MCF 10A (cell line): ENCODE data around the gene FGGY. TPM values are rescaled to one million over a fixed set of nuclear protein-coding genes. Genes with fewer than 3 reads are reported as not detected.

Experiments
- BruUV-seq: library from RNA; stranded (reverse); fragments of 400-500 nt; replicated peaks from 2 replicates; lab custom pipeline; 2021; lab: Mats Ljungman, UMichigan
- CTCF ChIA-PET: fragments of 300-600 bp; sonication (Branson Sonifier 250); formaldehyde crosslinking; extraction: SDS; loops from one replicate; lab custom pipeline; 2021; ENCODE audit warnings: antibody characterized with exemption, inconsistent platforms; lab: Yijun Ruan, JAX
- POLR2A ChIA-PET: fragments of 300-600, 350-650 bp; sonication (Branson Sonifier 250); formaldehyde crosslinking; extraction: SDS; loops from one replicate; lab custom pipeline; 2020; ENCODE audit warnings: antibody characterized with exemption, inconsistent platforms; lab: Yijun Ruan, JAX
- DNase-seq: peaks from one replicate; pipeline ENCODE4 v3.0.0-alpha.2; 2018; ENCODE audit not compliant: unreplicated experiment
- H3K27ac Mint-ChIP-seq: one replicate; pipeline ENCODE4 v1.8.0; 2022; ENCODE audit warnings: mild to moderate bottlenecking, low read depth, mixed read lengths; ENCODE audit not compliant: unreplicated experiment
- H3K27me3 Mint-ChIP-seq: one replicate; pipeline ENCODE4 v1.8.0; 2022; ENCODE audit warnings: mixed read lengths; ENCODE audit not compliant: insufficient read depth, unreplicated experiment
- H3K36me3 Mint-ChIP-seq: one replicate; pipeline ENCODE4 v1.8.0; 2022; ENCODE audit warnings: mild to moderate bottlenecking, moderate library complexity, mixed read lengths; ENCODE audit not compliant: insufficient read depth, unreplicated experiment
- H3K4me1 Mint-ChIP-seq: one replicate; pipeline ENCODE4 v1.8.0; 2022; ENCODE audit warnings: mixed read lengths; ENCODE audit not compliant: insufficient read depth, unreplicated experiment
- H3K4me3 Mint-ChIP-seq: one replicate; pipeline ENCODE4 v1.8.0; 2022; ENCODE audit warnings: mild to moderate bottlenecking, moderate library complexity, mixed read lengths; ENCODE audit not compliant: unreplicated experiment
- H3K9me3 Mint-ChIP-seq: one replicate; pipeline ENCODE4 v1.8.0; 2022; ENCODE audit warnings: mixed read lengths; ENCODE audit not compliant: unreplicated experiment
- CTCF ChIP-seq: fragments of 200-600 bp; IDR thresholded peaks from one replicate; pipeline ENCODE4 v1.8.0; 2022; ENCODE audit warnings: antibody characterized with exemption, mild to moderate bottlenecking; ENCODE audit not compliant: unreplicated experiment
- intact Hi-C: fragments of 100-400 bp; cut with micrococcal nuclease; formaldehyde crosslinking; loops from 2 replicates; pipeline ENCODE4 v1.14.1; 2022
- total RNA-seq: library from RNA; stranded (reverse); gene quantifications from 2 replicates; pipeline ENCODE4 v1.2.3, GENCODE V29; 2022

The FGGY gene
- total RNA-seq, 1 experiment from 2014 or later, result 10.6 TPM

- DNase-seq, result no peak
- Mint-ChIP-seq H3K9me3 (no peaks in the 10 kb centered on the region), H3K27me3 (no peaks in the 10 kb centered on the region), H3K36me3 (no peaks in the 10 kb centered on the region), H3K27ac (peak overlapping the region; percentile 44), H3K4me1 (peaks cover 8% of the 10 kb centered on the region), H3K4me3 (no peak overlapping the region)
- TF ChIP-seq CTCF, result no peak
- BruUV-seq, result no TSS peak
- POLR2A ChIA-PET, result interaction anchor here (0.9 to 1.0 kb wide), 2 partner anchors 17 to 38 kb away, joined by 3 to 4 read pairs; no protein-coding TSS in a partner anchor
- intact Hi-C loops, result no loop called here
- CTCF ChIA-PET, result interaction anchor here (1.0 kb wide), 1 partner anchor 163 kb away, joined by 4 read pairs; no protein-coding TSS in a partner anchor
Observed at GRCh38 chr1:59393211-59394180, 96.6 kb downstream of the FGGY start.

- no TSS peak for BruUV-seq
- CTCF ChIA-PET, result interaction anchor here (0.6 to 1.0 kb wide), 3 partner anchors 10 to 304 kb away, joined by 3 to 4 read pairs (median 3); no protein-coding TSS in a partner anchor
Observed at GRCh38 chr1:59394706-59395425, 98.0 kb downstream of the FGGY start.

GRCh38 chr1:59396387-59396786 is 99.5 kb downstream of the FGGY start:
- intact Hi-C loops, result no loop called here
- no TSS peak for BruUV-seq
- POLR2A ChIA-PET, result interaction anchor here (0.7 kb wide), 1 partner anchor 66 kb away, joined by 4 read pairs; no protein-coding TSS in a partner anchor
- no peak for TF ChIP-seq CTCF
- H3K4me1 Mint-ChIP-seq, result peaks cover 8% of the 10 kb centered on the region
- DNase-seq, result no peak
- no peak overlapping the region for H3K4me3 Mint-ChIP-seq
- H3K27ac Mint-ChIP-seq, result no peak overlapping the region
- no peaks in the 10 kb centered on the region for H3K36me3 Mint-ChIP-seq
- no peaks in the 10 kb centered on the region for H3K27me3 Mint-ChIP-seq
- CTCF ChIA-PET, result no interaction called here
- H3K9me3 Mint-ChIP-seq, result no peaks in the 10 kb centered on the region

More at GRCh38 chr1:59394706-59395425, 98.0 kb downstream of the FGGY start:
- POLR2A ChIA-PET, result no interaction called here
- peaks cover 8% of the 10 kb centered on the region for H3K4me1 Mint-ChIP-seq
- H3K27me3 Mint-ChIP-seq, result no peaks in the 10 kb centered on the region
- TF ChIP-seq CTCF, result no peak
- no peak for DNase-seq
- H3K4me3 Mint-ChIP-seq, result no peak overlapping the region
- no peak overlapping the region for H3K27ac Mint-ChIP-seq
- no peaks in the 10 kb centered on the region for H3K9me3 Mint-ChIP-seq
- H3K36me3 Mint-ChIP-seq, result no peaks in the 10 kb centered on the region
- intact Hi-C loops, result no loop called here
